ENCODE data around the gene BTN1A1. TPM values are rescaled to one million over a fixed set of nuclear protein-coding genes. Genes with fewer than 3 reads are reported as not detected.
"Not testable (repeated sequence)": the region's sequence is repeated elsewhere in the genome, so short reads cannot be mapped to it uniquely, and the experiment has no call there.

BTN1A1 gene
- total RNA-seq, 2 donors from 2014 or later = not detected

DNA sequence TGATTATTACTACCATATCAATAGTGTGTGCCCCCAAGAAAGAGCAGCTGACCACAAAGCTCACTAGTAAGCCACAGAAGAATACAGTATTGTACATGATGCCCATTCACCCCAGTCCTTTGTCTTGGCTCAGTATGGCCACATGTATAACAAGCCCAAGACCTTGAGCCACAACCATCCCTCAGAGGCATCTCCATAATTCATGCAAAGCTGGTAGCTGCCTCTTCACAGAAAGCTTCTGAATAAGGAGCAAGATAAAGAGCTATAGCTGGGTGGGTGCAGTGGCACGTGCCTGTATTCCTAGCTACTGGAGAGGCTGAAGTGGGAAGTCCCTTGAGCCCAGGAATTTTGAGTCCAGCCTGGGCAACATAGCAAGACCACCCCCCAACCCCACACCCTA, 4.8 kb upstream of the BTN1A1 start:
- ATAC-seq (no peak), DNase-seq (no peak)
- intact Hi-C loops (cut with DNase I) = no loop called here

DNA sequence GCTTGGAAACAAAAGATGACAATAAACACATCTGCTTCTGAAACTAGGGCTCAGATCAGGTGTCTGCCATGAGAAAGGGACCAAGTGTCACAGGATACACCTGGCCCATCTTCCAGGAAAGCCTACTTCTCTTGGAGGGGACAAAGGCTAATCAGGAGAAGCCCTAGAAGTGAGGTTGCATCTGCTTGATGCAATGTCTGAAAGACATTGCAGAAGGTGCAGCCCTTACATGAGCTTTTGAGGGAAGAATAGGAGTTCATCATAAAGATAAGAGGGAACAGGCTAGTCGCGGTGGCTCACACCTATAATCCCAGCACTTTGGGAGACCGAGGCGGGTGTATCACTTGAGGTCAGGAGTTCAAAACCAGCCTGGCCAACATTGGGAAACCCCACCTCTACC, 2.5 kb upstream of the BTN1A1 start:
- no peak for DNase-seq
- ATAC-seq = no peak
- intact Hi-C loops (cut with DNase I) = no loop called here

DNA sequence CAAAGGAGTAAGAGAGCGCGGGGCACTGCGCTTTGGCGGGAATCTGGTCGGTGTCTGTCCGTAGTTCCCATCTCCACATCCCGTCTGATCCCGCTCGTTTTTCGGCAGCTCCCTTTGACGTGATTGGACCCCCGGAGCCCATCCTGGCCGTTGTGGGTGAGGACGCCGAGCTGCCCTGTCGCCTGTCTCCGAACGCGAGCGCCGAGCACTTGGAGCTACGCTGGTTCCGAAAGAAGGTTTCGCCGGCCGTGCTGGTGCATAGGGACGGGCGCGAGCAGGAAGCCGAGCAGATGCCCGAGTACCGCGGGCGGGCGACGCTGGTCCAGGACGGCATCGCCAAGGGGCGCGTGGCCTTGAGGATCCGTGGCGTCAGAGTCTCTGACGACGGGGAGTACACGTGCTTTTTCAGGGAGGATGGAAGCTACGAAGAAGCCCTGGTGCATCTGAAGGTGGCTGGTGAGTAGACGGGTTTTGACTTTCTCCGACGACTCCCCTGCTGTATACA, 1.4 kb downstream of the BTN1A1 start:
- intact Hi-C loops (cut with DNase I) = no loop called here
- ATAC-seq (peak; percentile 53 to 74), DNase-seq (peak; percentile 43)

DNA sequence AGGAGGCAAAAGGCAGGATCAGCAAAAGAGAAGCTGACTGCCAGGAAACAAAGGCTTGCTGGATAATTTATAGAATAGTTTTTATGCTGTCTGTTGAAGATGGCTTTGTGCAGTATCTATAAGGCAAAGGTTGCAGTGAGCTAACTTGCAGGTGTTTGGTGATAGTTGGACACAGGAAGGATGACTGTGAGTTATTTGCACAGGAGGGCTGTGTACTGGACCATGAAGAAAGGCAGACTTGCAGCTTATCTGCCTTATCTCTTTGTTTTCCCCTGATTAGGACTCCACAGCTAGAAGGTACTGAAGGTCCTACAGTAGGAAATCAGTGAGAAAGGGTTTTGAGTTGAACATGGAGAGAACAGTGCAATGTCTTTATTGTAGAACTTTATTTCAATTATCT, 2.1 kb downstream of the BTN1A1 start:
- no peak for ATAC-seq
- intact Hi-C loops (cut with DNase I) = no loop called here
- DNase-seq = no peak

DNA sequence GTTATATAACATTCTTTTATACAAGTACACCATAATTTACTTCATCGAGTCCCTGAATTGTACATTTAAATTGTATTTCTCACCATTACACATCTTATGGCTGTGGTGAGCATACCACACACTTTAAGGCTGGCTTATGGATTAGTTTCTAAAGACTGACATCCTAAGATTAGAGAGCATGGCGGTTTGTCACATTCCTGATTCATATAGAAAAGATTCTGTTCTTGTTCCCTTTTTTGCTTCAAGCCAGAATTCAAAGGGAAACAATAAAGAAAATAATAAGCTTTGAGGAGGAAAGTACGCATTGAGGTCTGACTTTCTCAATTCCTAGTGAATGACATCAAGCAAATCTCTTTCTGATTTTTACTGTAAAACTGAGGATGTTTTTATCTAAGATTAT, 2.5 kb downstream of the BTN1A1 start:
- ATAC-seq (no peak), DNase-seq (no peak)
- intact Hi-C loops (cut with DNase I) = no loop called here

DNA sequence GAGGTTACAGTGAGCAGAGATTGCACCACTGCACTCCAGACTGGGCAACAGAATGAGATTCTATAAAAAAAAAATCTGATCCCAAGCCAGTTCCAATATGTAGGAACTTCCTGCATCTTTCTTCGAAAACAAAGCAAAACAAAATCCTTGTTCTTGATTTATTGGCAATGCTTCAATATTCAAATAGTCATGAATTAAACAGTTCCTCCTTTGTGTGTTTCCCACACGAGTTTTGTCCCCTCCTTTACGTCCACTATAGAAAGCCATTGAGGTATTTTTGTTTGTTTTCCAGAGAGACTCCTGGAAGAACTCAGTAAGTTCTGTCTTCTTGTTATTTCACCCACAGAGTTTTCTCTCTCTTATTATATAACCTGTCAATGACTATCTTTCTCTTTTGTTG, 7.6 kb downstream of the BTN1A1 start:
- ATAC-seq (no peak), DNase-seq (no peak)
- intact Hi-C loops (cut with DNase I) = no loop called here

DNA sequence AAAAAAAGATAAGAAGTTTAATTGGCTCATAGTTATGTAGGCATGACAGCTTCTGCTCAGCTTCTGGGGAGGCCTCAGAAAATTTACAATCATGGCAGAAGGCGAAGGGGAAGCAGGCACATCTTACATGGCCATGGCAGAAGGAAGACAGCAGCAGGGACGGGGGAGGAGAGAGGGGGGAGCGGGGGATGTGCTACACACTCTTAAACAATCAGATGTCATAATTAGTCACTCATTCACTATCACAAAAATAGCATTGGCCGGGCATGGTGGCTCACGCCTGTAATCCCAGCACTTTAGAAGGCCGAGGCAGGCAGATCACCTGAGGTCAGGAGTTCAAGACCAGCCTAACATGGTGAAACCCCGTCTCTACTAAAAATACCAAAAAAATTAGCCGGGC, 10.9 kb downstream of the BTN1A1 start:
- DNase-seq; intact Hi-C loops (cut with DNase I): not testable (repeated sequence)
- ATAC-seq = peak in 1 of 2 donors; percentile 48

DNA sequence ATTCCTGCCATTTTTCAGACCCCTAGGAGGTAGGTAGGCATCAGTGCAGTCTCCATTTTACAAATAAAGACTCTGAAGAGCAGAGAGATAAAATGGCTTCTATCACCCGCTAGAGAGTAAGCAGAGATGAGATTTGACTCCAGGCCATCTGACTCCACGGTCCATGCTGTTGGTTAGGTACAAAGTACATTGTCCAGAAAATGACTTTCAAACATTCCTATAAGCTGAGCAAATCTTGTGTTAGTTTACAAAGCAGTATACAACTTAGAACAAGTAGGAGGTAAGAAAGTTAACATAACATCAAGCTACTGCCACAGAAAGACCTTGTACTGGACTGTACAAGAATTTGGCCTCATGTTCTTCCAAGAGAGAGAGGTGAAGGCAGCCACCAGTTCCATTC, 14.9 kb downstream of the BTN1A1 start:
- ATAC-seq = no peak
- intact Hi-C loops (cut with DNase I) = no loop called here
- DNase-seq = no peak

DNA sequence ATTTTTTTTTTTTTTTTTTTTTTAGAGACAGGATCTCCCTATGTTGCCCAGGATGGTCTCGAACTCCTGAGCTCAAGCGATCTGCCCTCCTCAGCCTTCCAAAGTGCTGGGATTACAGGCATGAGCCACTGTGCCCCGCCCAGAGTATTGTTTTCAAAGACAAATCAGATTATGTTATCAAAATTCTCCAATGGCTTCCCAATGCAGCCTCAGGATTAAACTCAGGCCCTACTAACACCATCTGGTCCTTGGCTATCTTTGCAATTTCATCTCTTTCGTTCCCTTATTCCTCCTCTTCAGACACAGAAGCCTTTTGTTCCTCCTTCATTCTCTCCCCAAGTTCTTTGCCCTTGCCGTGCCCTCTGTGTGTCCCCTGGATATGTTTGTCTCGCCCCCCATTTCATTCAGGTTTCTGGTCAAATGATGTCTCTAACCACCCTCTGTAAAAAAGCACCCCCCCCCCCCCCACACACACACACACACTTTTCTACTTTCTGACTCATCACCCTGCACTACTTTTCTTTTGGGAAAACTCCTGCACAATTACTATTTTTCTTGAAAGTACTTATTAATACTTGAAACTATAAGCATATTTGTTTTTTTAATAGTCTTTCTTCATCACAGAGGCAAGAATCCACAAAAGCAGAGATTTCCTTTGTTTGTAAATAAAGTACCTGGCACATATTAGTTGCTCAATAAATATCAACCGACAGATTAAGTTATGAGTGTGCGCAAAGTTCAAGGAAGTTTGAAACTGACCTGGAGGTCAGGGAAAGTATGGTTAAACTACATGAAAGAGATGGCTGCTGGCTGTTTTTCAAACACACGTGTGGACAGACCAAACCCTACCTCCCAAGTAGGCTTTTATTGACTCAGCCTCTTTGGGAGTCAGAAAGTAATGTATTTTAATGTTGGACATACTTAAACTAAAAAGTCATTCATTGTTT, 16.7 kb downstream of the BTN1A1 start:
- DNase-seq (no peak), ATAC-seq (no peak)
- intact Hi-C loops (cut with DNase I) = no loop called here

DNA sequence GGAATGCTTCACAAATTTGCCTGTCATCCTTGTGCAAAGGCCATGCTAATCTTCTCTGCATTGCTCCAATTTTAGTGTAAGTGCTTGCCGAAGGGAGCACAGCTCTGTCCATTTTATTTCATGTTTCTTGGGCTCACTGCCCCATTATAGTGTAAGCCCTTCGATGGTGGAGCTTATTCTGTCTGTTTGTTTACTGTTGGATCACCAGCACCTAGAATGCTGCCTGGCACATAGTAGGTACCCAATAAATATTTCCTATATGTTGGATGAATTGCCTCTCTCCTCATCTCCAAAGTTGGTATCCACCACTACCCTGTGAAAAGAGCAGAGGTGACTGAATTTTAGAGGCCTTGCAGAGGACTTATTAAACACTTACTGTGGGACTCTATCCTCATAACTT, 19.3 kb downstream of the BTN1A1 start:
- ATAC-seq (no peak), DNase-seq (no peak)
- intact Hi-C loops (cut with DNase I) = no loop called here

DNA sequence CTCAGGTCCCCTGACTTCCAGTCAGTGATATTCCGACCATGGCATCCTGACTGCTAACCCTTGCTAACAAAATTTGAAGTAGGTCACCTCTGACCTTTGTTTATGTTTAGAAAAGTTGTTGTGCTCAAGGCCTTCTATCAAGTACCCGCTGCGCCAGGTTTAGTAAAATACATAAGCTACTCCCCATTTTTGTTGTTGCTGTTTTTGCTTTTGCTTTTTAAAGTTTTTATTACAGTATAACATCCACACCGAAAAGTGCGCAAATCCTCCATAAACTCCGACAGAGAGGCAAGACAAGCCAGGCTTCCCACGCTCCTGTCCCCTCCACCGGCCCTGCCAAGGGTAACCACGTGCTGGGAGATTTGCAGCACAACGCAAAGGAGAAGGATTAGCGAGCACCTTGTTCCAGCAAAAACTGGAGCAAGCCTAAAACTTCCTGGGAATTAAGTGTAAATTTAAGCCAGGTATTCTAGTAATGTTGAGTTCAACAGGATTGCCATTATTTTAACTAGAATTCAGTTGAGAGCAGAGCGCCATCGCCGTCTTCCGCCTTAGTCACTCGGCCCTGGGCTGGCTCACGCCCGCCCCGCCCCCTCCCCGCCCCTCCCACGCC, 20.2 kb downstream of the BTN1A1 start:
- ATAC-seq (peak; percentile 36 to 44), DNase-seq (peak; percentile 75)
- intact Hi-C loops (cut with DNase I) = loop anchor here in 1 of 2 donors (2.0 kb wide), 1 partner anchor 32 kb away; no protein-coding TSS in a partner anchor

DNA sequence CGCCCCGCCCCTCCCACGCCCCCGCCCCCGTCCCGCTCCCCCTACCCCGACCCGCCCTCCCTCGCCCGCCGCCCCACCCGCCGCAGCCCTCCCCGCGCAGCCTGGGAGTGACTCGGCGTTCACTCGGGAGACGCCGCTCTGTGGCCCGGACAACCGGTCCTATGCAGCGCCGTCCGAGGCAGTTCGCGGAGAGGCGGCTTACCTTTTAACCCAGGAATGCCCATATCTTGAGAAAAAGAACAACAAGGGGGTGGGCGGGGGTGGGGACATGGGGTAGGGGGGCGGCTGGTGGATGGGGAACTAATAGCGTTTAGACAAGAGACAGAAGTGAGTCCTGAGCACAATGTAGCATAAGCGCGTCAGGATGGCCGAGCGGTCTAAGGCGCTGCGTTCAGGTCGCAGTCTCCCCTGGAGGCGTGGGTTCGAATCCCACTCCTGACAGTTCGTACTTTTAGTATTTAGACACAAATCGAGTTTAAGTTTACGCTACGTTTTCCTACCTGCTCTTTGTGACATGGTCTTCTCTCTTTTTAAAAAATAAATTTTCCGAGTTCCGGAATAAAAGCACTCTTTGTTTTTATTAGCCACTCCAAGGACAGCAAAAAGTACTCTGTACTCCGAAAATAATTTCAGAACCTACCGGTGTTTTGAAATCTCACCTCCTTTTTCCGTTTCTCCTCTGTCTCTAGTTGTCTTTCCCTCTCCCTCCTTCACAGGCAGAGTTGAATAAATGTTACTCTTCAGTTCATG, 20.9 kb downstream of the BTN1A1 start:
- DNase-seq (peak; percentile 91), ATAC-seq (peak; percentile 88 to 94)
- intact Hi-C loops (cut with DNase I) = loop anchor here in 1 of 2 donors (2.0 kb wide), 1 partner anchor 32 kb away; no protein-coding TSS in a partner anchor

DNA sequence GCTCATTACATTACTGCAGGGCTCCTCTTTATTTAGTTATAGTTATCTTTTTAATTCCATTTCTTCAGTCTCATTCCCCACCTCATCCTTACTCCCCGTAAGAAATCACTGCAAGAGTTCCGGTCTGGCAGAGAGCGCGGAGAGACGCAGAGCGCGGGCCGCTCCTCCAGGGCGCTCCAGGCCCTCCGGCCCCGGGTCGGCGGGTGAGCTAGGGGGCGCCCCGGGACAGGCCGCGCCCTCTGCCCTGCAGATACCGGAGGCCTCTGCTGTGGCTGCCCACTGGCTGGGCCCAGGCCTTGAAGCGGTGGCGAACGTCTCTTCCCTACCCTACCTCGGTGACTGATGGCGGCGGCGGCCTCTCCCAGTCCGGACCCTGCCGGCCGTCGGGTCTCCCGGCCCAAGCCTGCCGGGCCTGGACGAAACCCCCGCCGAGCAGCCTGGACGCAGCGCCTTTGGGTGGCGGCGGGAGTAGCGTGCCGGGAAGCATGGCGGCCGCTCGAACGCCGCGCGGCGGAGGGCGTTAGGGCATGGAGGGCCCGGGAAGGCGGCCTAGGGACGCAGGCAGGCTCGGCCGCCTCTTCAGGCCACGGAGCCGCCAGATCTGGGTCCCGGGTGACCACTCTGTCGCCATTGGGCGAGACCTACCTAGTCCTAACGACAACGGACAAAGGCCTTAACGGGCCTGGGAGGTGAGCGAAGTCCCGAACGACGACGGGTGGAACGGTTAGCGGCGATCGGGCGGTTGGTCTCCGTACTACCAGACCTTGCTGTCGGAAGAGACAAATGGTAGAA, 21.7 kb downstream of the BTN1A1 start:
- intact Hi-C loops (cut with DNase I) = loop anchor here in 1 of 2 donors (2.0 kb wide), 1 partner anchor 31 kb away; no protein-coding TSS in a partner anchor
- DNase-seq (peak; percentile 87), ATAC-seq (peak; percentile 92 to 95)

DNA sequence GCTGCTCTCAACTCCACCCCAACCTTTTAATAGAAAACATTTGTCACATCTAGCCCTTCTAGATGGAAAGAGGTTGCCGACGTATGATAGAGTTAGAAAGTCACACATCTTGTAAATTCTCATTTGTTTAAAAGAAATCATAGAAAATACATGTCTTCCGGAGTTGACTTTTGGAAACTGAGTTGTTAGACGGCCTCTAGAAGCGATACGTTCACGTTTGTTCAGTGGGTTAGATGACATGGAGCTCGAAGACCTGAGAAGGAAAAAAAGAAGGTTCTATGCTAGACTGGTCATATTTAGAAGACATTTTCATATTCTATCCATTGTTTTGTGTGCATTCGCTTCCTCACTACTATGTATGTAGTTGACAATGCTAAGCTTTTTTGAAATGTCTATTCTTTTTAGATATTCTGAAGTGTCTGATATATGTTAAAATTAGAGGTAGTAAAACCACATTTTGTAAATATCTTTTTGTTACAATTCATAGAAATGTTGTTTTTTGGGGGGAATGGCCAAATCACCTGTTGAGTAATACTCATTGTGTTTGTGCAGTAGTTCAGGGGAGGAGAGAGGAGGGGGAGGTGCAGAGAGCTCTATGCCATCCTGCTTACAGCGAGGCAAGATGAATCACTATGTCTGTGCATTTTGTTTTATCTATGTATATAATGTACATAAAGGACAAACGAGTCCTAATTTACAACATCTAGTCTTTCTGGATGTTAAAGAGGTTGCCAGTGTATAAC, 22.6 kb downstream of the BTN1A1 start:
- ATAC-seq; DNase-seq; intact Hi-C loops (cut with DNase I): not testable (repeated sequence)

DNA sequence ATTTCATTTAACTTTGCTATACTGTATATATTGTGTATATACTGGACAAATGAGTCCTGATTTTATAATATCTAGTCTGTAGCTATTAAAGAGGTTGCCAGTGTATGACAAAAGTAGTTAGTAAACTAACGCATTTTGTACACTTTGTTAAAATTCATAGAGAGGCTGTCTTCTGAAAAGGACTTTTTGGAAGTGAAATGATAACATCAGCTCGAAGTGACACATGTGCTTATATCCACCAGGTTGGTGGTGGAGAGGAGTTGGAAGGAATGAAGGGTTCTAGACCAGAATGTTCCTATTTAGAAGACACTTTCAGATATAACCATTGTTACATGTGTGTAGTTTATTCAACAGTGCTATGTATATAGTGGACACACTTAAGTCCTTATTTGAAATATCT, 24.2 kb downstream of the BTN1A1 start:
- intact Hi-C loops (cut with DNase I); ATAC-seq; DNase-seq: not testable (repeated sequence)

DNA sequence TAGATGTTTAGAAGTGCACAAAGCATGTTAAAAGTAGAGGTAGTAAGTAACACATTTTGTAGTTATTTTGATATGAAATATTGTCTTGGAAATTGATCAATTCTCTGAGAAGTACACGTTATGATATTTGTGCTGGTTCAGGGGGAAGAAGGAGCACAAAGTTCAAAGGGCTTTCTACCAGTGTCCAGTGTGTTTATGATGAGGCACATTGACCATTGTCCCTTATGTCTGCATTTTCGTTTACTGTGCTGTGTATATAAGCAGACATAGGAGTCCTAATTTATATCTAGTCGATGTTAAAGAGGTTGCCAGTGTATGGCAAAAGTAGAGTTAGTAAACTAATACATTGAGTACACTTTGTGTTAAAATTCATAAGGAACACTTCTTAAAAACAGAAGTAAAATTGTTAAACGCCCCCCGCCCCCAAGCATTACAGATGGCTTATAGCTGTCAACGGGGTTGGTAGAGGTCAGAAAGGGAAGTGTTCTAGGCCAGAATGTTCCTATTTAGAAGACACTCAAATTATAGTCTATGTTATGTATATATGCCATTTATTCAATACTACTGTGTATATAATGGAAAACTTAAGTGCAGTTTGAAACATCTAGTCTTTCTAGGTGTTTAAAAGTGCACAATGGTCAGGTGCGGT, 24.7 kb downstream of the BTN1A1 start:
- DNase-seq (no peak), ATAC-seq (no peak)
- intact Hi-C loops (cut with DNase I) = no loop called here

DNA sequence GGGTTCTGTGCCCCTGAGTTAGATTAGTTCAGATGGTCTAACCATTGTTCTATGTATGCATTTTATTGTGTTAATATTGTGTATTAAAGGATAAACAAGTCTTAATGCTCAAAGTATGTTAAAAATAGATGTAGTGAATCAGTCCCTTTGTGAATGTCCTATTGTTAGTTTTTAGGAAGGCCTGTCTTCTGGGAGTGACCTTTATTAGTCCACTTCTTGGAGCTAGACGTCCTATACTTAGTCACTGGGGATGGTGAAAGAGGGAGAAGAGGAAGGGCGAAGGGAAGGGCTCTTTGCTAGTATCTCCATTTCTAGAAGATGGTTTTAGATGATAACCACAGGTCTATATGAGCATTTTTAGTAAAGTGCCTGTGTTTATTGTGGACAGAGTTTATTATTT, 25.7 kb downstream of the BTN1A1 start:
- ATAC-seq (no peak), DNase-seq (no peak)
- intact Hi-C loops (cut with DNase I) = no loop called here

DNA sequence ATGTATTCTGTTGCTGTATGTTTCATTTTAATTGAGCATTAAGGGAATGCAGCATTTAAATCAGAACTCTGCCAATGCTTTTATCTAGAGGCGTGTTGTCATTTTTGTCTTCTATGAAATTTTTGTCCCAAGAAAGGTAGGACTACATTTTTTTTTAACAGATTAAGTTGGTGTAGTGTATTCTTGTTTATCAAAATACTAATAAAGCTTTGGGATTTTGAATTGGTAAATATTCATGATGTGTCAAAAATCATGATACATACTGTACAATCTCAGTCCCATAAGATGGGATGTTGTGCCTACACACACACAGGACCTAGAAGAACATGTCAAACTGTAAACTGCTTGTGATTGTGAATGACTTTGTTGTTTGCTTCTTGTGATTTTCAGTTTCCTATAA, 26.8 kb downstream of the BTN1A1 start:
- ATAC-seq (no peak), DNase-seq (no peak)
- intact Hi-C loops (cut with DNase I) = no loop called here
